GM18861 (cell line): Measurements from ENCODE around the gene PCBD2.
"Not testable (repeated sequence)": the region's sequence is repeated elsewhere in the genome, so short reads cannot be mapped to it uniquely, and the experiment has no call there.

Source experiments
- ATAC-seq: cut with Tn5 transposase; IDR thresholded peaks from one replicate; pipeline ENCODE4 v1.9.1; 2021; ENCODE audit not compliant: unreplicated experiment

Gene PCBD2

DNA sequence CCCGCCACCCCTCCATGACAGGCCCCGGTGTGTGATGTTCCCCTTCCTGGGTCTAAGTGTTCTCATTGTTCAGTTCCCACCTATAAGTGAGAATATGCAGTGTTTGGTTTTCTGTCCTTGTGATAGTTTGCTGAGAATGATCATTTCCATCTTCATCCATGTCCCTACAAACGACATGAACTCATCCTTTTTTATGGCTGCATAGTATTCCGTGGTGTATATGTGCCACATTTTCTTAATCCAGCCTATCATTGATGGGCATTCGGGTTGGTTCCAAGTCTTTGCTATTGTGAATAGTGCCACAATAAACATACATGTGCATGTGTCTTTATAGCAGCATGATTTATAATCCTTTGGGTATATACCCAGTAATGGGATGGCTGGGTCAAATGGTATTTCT, 93.1 kb downstream of the PCBD2 start:
- not testable (repeated sequence) for ATAC-seq

DNA sequence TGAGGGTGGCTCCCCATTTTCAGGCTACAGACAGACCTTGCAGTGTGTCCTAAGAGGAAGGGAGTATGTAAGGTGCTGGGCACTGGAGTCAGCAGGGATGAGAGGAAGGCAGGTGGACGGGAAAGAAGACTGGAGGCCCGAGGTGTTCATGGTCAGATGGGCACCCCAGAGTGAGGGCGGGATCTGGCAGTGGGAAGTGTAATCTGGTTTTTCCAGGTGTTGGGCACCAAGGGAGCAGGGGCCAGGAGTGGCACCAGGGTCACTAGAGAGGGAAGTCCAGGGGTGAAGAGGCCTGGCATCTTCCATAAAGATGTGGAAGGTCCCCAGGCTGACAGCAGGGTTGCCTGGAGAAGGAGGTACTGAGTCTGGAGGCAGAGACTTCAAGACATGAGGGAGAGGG, 99.4 kb downstream of the PCBD2 start:
- no peak for ATAC-seq

DNA sequence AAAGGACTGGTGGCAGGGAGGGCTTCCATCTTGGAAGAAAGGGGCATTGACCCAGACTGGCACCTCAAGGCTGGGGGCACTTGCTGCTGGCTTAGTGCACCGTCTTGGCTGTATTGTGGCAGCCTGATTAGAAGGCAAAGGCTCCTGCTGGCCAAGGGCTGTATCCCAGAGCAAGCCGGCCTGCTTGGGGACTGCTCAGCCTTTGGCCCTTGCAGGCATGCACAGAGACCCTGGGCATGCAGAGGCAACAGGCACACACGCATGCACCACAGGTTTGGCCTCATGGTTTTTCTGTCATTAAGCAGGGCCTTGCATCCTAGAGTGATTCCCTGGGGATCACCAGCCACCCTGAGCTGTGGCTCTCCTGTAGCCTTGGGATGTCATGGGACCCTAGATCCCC, 100.1 kb downstream of the PCBD2 start:
- ATAC-seq, result no peak

DNA sequence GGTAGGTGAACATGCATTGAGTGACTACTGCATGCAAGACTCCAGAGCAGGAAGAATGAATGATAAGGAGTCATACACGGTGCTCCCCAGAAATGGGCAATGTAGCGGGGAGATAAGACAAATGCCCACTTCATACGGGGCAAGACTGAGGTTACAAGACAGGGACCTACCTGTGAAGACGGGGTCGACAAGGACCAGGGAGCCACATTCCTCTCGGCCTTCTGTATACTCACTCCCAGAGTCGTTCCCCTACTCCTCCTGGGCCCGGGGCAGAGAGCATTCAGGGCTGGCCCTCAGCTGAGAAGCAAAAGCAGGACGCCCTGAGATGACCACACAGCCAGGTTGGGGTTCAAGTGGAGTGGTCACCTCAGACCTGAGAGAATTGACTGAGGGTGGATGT, 102.4 kb downstream of the PCBD2 start:
- no peak for ATAC-seq

- ATAC-seq, result no peak
Measured at GRCh38 chr5:135007749-135008363, 102.9 kb downstream of the PCBD2 start.

DNA sequence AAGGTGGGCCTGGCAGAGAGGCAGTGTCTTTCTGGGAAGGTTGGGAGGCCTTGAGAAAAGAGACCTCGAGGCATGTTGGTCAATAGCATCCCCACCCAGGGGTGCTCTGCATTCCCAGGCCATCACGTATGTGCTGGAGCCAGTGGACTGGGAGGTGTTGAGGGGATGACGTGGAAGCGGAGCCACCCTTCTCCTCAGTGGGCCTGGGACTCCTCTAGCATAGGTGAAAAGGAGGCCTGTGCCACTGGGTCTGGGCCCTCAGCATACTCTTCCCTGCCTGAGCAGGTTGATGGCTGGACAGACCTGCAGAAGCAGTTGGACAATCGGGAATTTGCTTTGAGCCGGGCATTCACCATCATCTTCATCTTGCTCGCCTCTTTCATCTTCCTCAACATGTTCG, 103.6 kb downstream of the PCBD2 start:
- ATAC-seq, result no peak

DNA sequence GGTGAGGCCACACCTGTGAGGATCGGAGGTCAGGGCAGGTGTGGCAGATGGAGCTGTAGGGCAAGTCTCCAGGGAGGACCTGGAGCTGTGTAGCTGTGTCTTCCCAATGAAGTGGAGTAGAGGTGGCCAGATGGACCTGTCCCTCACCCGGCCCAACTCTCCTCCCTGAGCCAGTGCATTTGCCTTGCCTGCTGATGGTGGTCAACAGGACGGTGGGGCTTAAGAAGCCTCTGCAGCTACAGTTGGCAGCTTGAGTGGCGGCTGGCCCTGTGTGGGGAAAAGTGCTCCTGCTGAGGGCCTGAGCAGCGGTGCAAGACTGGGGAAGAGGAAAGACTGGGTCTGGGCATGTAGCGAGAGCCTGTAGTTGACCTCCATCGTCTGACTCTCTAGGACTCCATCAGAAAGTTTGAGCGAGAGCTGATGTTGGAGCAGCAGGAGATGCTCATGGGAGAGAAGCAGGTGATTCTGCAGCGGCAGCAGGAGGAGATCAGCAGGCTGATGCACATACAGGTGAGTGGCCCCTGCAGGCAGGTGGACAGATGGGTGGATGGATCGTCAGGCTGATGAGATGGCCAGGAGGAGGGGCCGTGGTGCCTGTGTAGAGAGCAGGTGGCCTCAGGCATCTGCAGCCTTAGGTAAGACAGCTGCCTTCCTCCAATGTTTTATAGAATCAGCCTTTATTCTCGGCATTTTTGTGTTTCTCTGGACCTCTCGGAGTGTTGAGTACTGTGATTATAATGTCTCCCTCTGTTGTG, 104.2 kb downstream of the PCBD2 start:
- no peak for ATAC-seq

GRCh38 chr5:135009736-135010501, 105.0 kb downstream of the PCBD2 start:
- no peak for ATAC-seq

- ATAC-seq, result no peak
Measured at GRCh38 chr5:135010502-135011354, 105.8 kb downstream of the PCBD2 start.

DNA sequence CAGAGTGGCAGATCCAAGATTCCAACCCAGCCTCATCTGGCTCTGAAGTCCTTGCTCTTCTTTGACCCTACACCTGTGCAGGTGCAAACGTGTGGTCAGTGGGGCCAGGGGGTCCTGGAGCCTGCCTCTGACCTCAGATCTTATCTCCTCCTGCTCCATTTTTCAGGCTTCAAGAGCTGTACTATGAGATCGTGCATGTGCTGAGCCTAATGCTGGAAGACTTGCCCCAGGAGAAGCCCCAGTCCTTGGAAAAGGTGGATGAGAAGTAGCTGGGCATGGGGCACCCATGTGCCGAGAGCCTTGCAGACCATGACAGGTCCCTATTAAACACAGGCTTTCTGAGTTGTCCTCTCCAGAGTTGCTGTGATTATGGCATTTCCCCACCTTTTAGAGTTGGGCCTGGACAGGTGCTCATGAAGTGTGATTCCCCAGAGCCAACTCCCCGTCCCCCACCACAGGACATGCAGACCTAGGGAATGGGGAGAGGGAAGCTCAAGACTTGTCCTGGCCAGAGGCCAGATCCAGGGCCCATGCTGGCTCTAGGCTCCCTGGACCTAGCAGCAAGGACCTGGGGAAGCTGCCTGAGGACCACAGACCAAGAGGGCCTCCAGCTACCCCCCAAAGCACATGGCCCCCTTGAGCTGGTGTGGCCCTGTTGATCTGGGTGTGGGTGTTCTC, 106.6 kb downstream of the PCBD2 start:
- no peak for ATAC-seq

DNA sequence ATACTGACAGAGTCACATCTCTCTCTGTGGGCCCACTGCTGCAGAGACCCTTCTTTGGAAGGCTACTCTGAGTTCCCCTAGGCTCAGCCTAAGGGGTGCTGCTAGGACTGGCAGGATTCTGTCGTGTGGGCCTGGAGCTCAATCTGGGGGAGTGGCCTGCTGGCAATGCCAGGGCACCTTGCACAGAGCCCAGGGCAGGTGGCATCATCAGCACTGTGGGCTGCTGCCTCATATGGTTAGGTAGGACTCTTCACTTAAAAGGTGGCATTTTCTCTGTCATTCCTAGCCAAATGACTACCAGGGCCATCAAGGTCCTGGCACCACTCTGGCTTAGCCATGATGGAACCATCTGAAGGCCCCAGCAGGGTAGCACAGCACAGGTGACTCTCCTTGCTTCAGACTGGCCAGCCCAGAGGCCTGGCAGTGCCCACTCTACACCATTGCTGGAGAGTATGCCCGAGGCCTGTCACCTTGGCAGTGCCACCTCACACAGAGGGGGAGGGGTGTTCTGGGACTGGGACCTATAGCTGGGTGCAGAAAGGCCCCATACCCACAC, 107.2 kb downstream of the PCBD2 start:
- ATAC-seq, result no peak
